CD4-positive, alpha-beta T cell treated with Interferon alpha-2 for 1 hour (primary cell): ENCODE data around the gene NOL4L.
A peak's percentile ranks its signal among the peaks of the same experiment; 100 is the strongest.

Source experiments
- DNase-seq, 2 donors: peaks; one replicate each; pipeline ENCODE4 v3.0.0-alpha.2; 2020 to 2022

The NOL4L gene

DNA sequence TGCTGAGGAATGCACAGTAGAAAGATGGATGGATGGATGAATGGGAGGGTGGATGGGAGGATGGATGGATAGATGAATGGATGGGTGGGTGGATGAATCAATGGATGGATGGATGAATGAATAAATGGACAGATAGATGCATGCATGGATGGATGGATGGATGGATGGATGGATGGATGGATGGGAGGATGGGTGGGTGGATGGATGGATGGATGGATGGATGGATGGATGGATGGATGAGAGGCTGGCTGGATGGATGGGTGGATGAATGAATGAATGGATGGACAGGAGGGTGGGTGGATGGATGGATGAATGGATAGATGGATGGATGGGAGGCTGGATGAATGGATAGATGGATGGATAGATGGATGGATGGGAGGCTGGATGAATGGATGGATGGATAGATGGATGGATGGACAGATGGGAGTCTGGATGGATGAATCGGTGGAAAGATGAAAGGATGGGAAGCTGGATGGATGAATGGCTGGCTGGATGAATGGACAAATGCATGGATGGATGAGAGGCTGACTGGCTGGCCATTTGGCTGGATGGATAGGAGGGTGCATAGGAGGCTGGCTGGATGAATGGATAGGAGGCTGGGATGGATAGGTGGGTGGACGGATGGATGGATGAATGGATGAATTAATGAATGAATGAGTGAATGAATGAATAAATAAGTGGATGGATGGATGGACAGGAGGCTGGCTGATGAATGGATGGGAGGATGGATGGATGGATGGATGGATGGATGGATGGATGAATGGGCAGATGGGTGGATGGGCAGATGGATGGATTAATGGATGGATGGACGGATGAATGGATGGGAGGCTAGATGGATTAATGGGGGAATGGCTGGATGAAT, 28.3 kb upstream of the NOL4L start:
- DNase-seq: no peak

DNA sequence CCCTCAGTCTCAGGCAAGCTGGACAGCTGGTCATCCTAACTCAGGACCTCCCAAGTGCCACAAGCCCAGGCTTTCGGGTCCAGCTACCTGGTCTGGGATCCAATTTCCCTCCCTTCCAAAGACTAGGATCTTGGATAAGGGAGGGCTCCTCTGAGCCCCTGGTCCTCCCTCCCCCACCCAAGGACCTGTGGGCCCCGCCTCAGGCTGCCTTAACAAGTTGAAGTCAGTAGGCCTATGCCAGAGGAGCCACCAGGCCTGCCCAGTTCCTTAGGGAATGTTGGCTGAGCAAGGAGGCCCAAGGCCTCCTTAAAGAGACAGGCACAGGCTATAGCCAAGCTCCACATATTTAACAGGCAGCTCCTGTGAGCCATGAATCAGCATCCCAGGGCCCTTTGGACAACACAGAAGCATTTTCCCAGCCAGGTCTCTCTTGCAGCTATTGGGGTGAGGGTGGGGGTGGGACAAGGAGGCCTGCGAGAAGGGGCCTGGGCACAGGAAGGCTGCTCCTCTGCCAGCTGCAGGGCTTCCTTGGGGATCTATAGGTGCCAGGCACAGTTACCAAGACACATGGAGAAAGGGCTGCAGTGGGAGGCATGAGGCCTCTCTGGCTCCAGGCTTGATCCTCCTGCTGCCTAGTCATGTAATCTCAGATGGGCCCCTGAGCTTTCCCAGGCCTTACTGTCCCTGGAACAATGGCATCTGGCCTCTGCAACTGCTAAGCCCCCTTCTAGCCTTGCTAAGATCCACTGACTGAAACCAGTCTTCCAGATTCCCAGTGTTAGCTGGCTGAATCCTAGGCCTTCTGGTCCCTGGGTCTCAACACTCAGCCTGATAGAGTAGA, 27.4 kb upstream of the NOL4L start:
- no peak for DNase-seq

DNA sequence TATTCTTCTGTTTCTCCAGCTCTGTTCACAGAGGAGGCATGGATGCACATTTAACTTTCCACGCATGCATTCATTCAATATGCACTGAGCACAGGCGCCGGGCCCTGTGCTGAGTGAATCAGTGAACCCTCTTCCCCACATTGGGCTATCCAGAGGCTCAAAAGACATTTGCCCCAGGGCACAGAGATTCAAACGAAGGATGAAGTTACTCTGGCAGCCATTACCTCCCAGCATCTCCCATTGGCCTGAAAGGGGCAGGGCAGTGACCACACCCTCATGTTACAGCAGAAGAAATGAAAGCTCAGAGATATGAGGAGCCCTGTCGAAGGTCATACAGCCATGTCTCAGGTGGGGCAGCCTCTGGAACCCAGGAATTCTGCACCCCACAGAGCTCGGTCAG, 26.7 kb upstream of the NOL4L start:
- no peak for DNase-seq

DNA sequence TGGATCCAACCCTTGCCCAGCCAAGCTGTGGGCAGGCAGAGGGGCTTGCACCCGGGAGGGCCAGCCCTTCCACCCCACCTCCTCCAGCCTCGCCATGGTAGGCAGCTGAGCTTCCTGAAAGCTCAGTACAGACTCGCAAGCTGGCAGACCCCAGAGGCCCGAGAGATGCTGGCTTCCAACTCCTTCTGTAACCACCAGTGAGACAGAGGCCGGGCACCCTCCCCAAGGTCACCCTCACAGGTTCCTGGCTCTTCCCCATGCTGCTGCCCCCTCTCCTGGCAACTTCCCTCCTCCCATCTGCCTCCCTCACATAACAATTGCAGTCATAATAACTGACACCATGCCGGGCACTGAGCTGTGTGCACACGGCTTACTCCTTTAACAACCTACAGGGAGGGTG, 26.2 kb upstream of the NOL4L start:
- DNase-seq: no peak

DNA sequence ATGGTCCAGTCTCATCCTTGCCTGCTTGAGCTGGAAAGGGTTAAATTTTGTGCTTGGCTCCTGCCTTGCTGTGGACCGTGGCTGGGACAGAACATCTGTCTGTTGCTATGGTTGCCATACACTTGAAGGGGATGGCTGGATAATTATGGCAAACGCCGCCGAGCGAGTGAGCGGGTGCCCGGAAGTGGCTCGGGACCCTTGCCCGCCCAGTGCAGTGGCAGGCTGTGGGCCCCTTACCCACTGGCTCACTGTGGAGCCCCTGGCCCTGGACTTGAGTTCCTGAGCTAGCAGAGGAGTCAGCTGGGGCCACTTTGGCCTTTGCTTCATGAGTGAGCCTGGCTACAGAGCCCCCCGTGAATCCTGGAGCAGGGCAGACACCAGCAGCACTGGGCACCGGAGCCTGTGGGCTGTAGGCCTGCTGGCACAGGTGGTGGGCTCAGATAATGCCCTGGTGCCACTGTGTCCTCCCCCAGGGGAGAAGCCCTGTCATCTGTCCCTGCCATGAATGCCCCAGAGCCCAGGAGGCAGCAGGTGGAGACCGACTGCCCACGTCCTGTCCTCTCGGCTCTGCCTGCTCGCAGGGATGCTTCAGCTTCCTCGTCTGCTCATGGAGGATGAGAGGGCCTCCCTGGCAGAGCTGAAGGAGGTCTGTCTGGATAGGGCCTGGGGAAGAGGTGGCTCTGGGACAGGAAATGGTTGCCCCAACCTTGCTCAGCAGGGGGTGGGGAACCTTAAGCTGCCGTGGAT, 25.5 kb upstream of the NOL4L start:
- DNase-seq: no peak

DNA sequence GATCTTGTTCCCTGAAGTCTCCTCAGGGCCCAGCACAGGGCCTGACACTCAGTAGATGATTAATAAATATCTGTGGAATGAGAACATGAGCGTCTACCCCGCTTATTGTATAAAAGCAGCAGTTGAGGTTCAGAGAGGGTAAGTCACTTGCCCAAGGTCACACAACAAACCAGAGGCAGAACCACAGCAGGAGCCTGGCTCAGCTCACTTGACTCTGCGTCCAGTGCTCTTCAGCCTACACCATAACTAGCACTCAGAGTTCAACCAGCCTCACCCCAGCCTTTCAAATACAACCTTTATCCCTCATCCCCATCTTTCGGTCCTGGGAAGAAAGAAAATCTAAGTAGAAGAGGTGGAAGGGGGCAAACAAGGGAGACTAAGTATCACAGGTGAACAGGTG, 24.9 kb upstream of the NOL4L start:
- no peak for DNase-seq

DNA sequence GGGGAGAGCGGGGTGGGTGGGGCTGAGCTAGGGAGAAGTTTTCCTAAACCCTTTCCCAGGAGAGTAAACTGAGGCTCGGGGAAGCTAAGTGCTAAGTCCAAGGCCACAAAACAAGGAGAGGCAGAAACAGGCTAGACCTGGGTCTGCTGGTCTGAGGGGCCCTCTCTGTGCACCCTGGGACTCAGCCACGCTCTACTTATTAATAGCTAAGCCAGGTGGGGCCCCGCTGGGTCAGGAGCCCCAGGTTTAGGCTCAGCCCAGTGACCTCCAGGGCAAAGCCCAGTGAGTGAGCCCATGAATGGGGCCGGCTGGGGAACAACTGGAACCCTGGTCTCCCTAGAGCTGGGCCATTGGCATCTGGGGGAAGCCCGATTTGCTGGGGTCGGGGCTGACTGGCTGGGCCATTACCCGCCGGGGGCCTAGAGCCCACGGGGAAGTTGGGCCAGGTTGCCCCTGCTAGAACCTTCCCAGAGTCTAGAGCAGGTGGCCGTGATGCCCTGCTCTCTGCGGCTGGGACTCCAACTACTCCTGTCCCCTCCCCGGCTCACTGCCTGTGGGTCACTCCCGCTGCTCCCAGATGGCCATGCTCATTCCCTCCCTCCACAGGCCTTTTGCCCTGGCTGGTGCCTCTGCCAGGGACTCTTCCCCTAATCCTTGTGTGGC, 24.1 kb upstream of the NOL4L start:
- DNase-seq: no peak

DNA sequence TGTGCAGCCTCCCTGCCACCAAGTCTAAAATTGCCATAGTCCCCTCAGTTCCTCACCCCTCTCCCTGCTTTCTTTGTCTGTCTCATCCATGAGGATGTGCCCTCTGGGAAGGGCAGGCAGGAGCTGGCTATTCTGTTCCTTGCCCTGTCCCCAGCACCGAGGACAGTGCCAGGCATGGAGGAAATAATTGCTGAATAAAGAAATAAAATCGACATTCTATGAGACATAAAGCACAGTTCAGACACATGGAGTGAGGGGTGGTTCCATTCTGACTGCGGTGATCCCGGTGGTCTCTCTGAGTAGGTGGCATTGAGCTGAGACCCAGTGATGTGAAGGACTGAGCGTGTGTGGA, 23.5 kb upstream of the NOL4L start:
- no peak for DNase-seq

DNA sequence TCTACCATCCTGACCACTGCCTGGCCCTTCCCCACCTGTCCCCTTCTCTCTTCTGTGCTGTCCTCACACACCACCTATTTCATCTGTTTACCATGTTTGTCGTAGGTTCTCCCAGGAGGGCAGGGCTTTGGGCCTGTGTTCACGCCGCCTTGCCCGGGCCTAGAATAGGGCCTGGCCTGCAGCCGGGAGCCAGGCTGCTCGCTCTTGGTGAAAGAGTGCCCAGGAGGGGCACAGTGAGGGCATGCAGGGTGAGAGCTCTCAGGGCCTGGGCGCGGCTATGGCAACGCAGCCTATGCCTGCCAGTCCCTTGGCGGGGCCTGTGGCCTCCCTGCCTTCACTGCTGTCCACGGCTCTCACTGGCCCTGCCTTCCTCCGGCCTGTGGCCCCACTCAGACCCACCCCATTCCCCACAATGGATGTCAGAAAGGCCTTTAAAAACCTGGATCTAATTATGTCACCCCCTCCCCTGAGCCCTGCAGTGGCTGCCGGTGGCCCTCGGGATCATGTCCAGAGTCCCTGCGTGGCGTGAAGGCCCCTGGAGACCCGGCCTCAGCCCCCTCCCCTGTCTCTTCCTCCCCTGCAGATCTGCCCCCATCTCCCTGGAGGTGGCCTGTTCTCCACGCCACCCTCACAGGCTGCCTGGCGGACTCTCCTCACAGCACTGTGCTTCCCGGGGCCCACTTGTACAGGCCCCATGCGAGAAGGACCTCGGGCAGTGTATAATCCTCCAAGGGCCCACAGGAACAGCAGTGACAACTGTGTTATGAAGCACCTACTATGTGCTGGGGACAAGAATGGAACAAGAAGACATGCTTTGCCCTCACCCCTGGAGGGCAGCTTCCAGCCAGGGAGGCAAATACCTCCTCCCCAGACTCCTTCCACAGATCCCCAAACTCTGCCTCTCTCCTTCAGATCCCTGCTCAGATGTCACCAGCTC, 22.9 kb upstream of the NOL4L start:
- no peak for DNase-seq

DNA sequence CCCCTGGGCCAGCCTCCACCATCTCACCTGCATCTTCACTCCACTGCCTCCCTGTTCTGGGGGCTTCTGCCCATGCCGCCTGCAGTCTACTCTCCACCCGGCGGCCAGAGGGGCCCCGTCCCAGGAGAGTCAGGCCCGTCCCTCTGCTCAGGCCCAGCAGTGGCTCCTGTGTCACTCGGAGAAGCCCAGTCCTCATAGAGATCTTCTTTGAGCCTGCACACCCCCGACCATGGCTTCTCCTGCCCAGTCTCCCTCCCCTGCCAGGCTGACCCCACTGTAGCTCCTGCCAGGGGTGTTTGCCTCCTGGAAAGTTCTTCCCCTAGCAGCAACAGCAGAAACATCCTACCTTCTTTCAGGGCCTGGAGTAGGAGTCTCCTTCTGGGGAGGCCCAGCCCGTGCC, 22.2 kb upstream of the NOL4L start:
- DNase-seq: no peak

DNA sequence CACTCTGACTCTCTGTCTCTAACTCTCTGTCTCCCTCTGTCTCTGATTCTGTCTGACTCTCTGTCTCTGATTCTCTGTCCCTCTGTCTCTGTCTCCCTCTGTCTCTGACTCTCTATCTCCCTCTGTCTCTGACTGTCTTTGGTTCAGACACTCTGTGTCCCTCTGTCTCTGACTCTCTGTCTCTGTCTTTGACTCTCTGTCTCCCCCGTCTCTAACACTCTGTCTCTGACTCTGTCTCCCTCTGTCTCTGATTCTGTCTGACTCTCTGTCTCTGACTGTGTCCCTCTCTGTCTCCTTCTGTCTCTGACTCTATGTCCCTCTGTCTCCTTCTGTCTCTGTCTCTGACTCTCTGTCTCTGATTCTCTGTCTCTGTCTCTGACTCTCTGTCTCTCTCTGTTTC, 21.7 kb upstream of the NOL4L start:
- DNase-seq: no peak

DNA sequence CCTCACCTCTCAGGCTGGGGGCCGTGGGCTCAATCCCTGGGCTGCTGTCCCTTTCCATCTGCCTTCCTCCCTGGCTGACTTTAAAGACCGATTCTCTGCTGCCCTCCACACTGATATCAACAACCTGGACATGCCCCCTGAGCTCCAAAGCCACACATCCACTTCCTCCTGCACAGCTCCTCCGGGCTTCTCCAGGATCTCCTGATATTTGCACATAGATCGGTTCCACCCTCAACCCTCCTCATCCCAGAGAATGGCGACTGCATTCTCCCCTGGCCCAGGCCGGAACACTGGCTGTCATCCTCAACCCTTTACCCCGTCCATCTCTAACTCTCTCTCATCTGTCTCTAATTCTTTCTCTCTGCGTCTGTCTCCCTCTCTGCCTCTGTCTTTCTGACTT, 21.0 kb upstream of the NOL4L start:
- DNase-seq: no peak

DNA sequence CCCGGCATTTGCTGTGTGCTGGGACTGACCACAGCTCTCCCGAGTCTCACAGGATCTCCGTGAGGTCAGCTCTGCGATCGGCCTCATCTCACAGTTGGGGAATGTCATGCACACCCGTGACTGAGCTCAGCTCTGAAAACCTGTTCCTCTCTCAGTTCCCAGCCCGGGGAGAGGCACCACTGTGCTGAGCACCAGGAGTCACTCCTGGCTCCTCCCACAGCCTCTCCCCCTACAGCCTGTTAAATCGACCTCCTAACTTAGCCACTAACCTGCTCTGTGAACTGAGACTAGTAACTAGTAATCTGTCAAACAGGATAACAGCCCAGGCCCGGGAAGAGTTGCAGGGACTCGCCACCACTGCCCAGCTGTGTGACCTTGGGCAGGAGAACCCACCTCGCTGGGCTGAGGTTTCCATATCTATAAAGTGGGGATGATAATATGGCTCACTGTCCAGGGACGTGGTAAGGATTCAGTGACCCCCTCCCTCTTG, 20.1 kb upstream of the NOL4L start:
- DNase-seq: no peak

DNA sequence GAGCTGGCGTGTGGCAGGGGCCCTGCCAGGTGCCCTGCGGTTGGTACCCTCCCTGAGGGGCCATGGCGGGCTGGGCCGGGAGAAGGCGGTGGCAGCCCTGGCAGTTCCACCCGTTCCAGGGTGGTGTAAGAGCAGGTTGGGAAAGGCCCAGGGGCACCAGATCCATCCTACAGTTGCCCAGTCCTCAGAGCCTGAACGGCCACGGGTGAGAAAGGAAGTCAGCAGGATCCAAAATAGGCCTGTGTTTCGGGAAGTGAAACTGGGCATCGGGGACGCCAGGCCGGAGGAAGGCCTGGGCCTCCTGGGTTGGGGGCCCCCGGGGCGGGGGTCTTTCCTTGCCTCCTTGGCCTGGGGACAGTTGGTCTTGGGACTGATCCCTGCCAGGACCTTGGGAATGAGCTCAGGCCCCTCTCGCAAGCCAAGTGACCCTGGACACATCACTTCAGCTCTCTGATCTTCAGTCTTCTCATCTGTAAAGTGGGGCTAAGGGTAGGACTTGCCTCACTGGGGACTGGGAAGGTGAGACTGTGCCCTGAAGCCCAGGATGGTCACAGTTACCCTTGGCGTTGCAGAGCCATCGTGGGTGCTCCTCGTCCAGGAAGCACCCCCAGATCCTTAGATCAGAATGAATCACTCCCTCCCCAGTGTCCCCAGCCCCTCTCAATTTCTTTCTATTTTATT, 18.1 kb upstream of the NOL4L start:
- DNase-seq: peak in 1 of 2 donors; percentile 28

DNA sequence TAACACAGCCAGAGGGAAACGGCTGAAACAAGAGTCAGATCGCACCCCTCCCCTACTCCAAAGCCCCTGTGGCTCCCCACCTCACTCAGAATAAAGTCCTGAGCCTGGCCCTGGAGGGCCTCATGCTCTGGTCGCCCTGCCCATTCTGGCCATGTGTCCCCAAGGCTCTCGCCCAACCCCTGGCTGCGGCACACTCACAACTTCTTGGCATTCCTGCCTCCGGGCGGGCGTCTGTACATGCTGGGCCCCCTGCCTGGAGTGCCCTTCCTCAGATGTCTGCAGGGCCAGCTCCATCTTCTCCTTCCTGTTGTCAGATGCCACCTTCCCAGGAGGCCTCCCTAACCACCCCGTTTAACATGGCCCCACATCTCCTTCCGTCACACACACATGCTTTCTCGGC, 17.1 kb upstream of the NOL4L start:
- no peak for DNase-seq

DNA sequence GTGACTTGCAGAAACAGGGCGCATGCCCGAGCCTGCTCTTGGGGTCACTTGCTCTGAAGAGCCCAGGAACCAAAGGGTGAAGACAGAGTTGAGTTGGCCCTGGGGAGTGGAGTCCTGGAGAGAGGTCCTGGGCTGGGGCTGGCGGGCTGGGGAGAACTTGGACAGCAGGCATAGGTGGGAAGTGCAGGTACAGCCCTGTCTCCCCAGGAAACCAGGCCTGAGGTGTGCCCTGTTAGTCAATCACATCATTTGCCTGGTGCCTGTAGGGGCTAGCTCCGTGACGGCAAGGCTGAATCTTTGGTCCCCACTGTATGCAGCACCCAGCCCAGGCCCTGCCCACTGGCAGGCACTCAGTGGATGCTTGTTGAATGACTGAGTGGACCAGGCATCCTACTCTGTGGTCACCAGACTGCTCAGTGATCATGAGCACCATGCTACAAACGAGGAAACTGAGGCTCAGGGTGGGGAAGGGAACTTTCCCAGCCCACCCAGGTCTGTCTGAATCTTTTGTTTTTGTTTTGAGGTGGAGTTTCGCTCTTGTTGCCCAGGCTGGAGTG, 15.6 kb upstream of the NOL4L start:
- no peak for DNase-seq

DNA sequence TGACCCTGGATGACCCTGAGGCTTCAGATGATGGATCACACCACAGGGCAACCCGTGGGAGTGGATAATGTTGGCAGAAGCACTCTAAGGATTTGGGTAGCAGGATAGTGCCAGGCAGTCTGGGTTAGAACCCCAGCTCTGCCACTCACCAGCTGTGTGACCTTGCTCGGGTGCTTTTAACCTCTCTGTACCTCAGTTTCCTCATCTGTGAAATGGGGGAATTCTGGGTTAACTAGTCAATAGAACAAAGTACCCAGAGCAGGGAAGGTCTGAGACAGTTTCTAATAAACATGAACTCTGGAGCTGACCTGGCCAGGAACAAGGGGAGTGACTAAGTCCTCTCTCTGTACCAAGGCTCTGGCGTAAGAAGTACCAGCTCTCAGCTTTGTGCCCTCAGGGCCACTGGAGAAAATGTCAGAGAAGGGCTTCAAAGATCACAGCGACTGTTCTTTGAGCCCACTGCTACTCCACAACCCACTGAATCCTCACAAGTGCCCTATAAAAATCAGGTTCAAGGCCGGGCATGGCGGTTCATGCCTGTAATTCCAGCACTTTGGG, 14.7 kb upstream of the NOL4L start:
- DNase-seq: no peak

DNA sequence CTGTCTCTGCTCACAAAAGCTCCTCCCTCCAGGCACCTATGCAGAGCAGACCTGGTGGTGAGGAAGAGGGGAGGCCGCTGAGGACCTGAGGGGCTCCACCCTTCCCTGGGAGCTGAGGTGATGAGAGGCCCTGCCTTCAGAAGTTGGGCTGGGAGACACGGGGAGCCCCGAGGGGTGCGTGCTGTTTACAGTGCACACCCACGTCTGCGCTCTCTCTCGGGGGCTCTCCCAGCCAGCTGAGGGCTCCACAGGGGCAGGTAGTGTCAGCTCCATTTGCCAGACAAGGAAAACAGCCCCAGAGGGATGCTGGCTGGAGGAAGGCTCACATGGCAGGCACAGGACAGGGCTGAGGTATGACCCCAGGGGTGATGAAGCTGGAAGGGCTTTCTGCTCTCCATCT, 13.5 kb upstream of the NOL4L start:
- no peak for DNase-seq

DNA sequence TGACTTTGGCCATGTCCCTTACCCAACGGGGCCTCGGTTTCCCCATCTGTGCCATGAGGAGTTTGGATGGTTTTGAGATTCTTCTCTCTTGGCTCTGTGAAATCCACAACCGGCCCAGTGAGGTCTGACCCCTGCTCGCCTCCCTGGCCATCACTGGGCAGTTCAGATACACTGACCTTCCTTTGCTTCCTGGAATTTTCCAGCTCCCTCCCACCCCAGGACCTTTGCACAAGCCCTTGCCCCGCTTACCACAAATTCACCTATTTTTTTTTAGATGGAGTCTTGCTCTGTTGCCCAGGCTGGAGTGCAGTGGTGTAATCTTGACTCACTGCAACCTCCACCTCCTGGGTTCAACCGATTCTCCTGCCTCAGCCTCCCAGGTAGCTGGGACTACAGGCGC, 12.6 kb upstream of the NOL4L start:
- DNase-seq: no peak

DNA sequence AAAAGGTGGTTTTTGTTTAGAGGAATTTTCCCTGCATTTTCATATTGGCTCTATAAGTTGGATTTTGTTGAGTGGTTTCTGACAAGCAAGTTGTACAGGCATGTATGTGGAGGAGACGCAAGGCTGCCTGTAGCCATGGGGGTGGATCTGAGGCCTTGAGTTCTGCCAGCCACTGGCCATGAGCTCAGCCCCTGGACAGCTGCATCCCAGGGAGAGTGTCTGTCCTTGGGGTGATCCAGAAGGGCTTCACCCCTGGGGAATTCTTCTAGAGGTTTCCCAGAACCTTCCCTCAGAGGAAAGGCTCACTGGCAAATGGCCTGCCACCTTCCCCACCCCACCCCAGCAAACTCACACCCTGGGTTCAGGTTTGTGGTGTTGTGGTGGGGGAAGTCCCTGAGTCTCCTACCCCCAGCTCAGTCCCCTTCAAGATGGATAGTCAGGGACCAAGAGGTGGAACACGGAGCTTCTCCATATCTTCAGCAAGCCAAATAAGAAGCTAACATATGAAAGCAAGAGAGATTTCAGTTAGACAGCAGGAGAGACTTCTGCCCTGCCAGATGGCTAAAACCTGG, 11.6 kb upstream of the NOL4L start:
- no peak for DNase-seq
